Neural cell (in vitro differentiated cells): ENCODE measurements around the gene ADAMTS1. TPM values are rescaled to one million over a fixed set of nuclear protein-coding genes. Genes with fewer than 3 reads are reported as not detected.

Experiments
- H2AFZ ChIP-seq: fragments of 200-600, 300-800 bp; sonication (generic), shearing (Covaris generic); 2 replicates; pipeline ENCODE4 v1.6.0; 2014; ENCODE audit warnings: low read depth, mild to moderate bottlenecking, antibody characterized with exemption, low read length, moderate library complexity
- H3F3A ChIP-seq: fragments of 200-600 bp; shearing (Covaris generic); 2 replicates; pipeline ENCODE4 v1.6.1; 2016; ENCODE audit warnings: mild to moderate bottlenecking, moderate library complexity, mixed read lengths, antibody characterized with exemption, low read length; ENCODE audit not compliant: insufficient read depth, poor library complexity, severe bottlenecking
- H3K27ac ChIP-seq: fragments of 200-600, 300-800 bp; sonication (generic), shearing (Covaris generic); 2 replicates; pipeline ENCODE4 v1.5.1; 2014; ENCODE audit warnings: mild to moderate bottlenecking, low read length, moderate library complexity
- H3K27me3 ChIP-seq: fragments of 300-800, 200-600 bp; sonication (generic), shearing (Covaris generic); 2 replicates; pipeline ENCODE4 v1.6.0; 2014; ENCODE audit warnings: mild to moderate bottlenecking, low read depth, low read length, moderate library complexity; ENCODE audit not compliant: insufficient read depth
- H3K36me3 ChIP-seq: fragments of 300-800, 200-600 bp; sonication (generic), shearing (Covaris generic); 2 replicates; pipeline ENCODE4 v1.5.1; 2014; ENCODE audit warnings: mild to moderate bottlenecking, antibody characterized with exemption, low read length, moderate library complexity; ENCODE audit not compliant: insufficient read depth
- H3K4me2 ChIP-seq: fragments of 300-800, 200-600 bp; sonication (generic), shearing (Covaris generic); 2 replicates; pipeline ENCODE4 v1.6.0; 2014; ENCODE audit warnings: mild to moderate bottlenecking, low read length
- H3K4me3 ChIP-seq: fragments of 300-800, 200-600 bp; sonication (generic), shearing (Covaris generic); 2 replicates; pipeline ENCODE4 v1.5.1; 2014; ENCODE audit warnings: mild to moderate bottlenecking, low read length, moderate library complexity
- H3K79me2 ChIP-seq: fragments of 200-600 bp; shearing (Covaris generic); replicated peaks from 2 replicates; pipeline ENCODE4 v1.6.0; 2014; ENCODE audit warnings: mild to moderate bottlenecking, low read length, moderate library complexity; ENCODE audit not compliant: insufficient read depth
- H3K9ac ChIP-seq: fragments of 300-800, 200-600 bp; sonication (generic), shearing (Covaris generic); 2 replicates; pipeline ENCODE4 v1.6.1; 2016; ENCODE audit warnings: mild to moderate bottlenecking, low read length, mixed read lengths
- H3K9me2 ChIP-seq: fragments of 200-600 bp; shearing (Covaris generic); 2 replicates; pipeline ENCODE4 v1.6.1; 2016; ENCODE audit warnings: mild to moderate bottlenecking, low read length, mixed read lengths; ENCODE audit not compliant: insufficient read depth
- H3K9me3 ChIP-seq: fragments of 200-600, 300-800 bp; sonication (generic), shearing (Covaris generic); 2 replicates; pipeline ENCODE4 v1.6.1; 2016; ENCODE audit warnings: mild to moderate bottlenecking, mixed run types, low read length, moderate library complexity, mixed read lengths
- H4K20me1 ChIP-seq: fragments of 200-600 bp; shearing (Covaris generic); 2 replicates; pipeline ENCODE4 v1.6.1; 2016; ENCODE audit warnings: mild to moderate bottlenecking, mixed run types; ENCODE audit not compliant: insufficient read depth
- CTCF ChIP-seq: fragments of 450-650 bp; IDR thresholded peaks from 2 replicates; pipeline ENCODE4 v1.5.1; 2014; ENCODE audit warnings: antibody characterized with exemption, mild to moderate bottlenecking, moderate library complexity; ENCODE audit not compliant: poor library complexity, severe bottlenecking
- EP300 ChIP-seq: fragments of 450-650 bp; conservative IDR thresholded peaks from 2 replicates; pipeline ENCODE4 v1.6.1; 2014; ENCODE audit warnings: antibody characterized with exemption, mild to moderate bottlenecking, moderate library complexity; ENCODE audit not compliant: poor library complexity, severe bottlenecking
- EZH2 ChIP-seq: fragments of 200-600, 300-800 bp; shearing (Covaris generic), sonication (generic); IDR thresholded peaks from 2 replicates; pipeline ENCODE4 v1.6.1; 2014; ENCODE audit warnings: antibody characterized with exemption, low read length, borderline replicate concordance, mild to moderate bottlenecking; ENCODE audit not compliant: insufficient read depth, poor library complexity, severe bottlenecking
- MXI1 ChIP-seq: fragments of 450-650 bp; conservative IDR thresholded peaks from 2 replicates; pipeline ENCODE4 v1.6.1; 2014; ENCODE audit warnings: antibody characterized with exemption, mild to moderate bottlenecking; ENCODE audit not compliant: poor library complexity, severe bottlenecking
- POLR2AphosphoS5 ChIP-seq: IDR thresholded peaks from 2 replicates; pipeline ENCODE4 v1.6.1; 2012
- RAD21 ChIP-seq: fragments of 450-650 bp; conservative IDR thresholded peaks from 2 replicates; pipeline ENCODE4 v1.6.1; 2014; ENCODE audit warnings: antibody characterized with exemption, mild to moderate bottlenecking, moderate library complexity
- SMC3 ChIP-seq: fragments of 450-650 bp; conservative IDR thresholded peaks from 2 replicates; pipeline ENCODE4 v1.6.1; 2014; ENCODE audit warnings: antibody characterized with exemption, mild to moderate bottlenecking, moderate library complexity; ENCODE audit not compliant: poor library complexity
- TAF1 ChIP-seq: IDR thresholded peaks from 2 replicates; pipeline ENCODE4 v1.6.1; 2012; ENCODE audit warnings: low read depth
- polyA plus RNA-seq: library from polyadenylated mRNA; depleted of rRNA; stranded (reverse); fragments of >200 nt; gene quantifications from 2 replicates; pipeline ENCODE4 v1.2.3, GENCODE V29; 2014

The ADAMTS1 gene
- polyA plus RNA-seq, 1 donor from 2014 or later: 0.84 TPM

DNA sequence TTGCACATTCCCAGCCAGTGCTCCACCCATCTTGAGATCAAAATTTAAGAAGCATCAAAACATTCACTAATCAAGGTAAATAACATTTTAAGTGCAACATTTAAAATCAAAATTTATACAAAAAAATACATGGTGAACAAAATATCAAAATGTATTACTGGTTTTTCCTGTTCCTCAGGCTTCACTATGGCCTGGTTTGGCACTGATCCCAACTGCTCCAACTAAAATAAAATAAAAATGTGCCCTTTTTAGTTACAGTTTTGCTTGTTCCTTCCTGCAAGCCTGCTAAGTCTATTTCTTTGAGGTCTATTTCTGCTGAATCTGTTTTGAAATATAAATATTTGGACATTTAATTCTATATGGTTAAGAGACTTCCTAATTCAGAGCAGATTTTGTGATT is 54.9 kb downstream of the ADAMTS1 start:
- H3K9me2 ChIP-seq: no peaks in the 10 kb centered on the region
- no peaks in the 10 kb centered on the region for H3K79me2 ChIP-seq
- H3K9me3 ChIP-seq: no peaks in the 10 kb centered on the region
- H3K27ac ChIP-seq: no peak overlapping the region
- no peaks in the 10 kb centered on the region for H3K27me3 ChIP-seq
- H2AFZ ChIP-seq: no peak overlapping the region
- H3K9ac ChIP-seq: no peak overlapping the region
- no peaks in the 10 kb centered on the region for H3F3A ChIP-seq
- no peak overlapping the region for H3K4me2 ChIP-seq
- no peaks in the 10 kb centered on the region for H3K36me3 ChIP-seq
- H3K4me3 ChIP-seq: no peak overlapping the region
- TF ChIP-seq RAD21: no peak
- no peak for TF ChIP-seq EP300
- no peak for TF ChIP-seq CTCF
- no peak for TF ChIP-seq MXI1
- no peaks in the 10 kb centered on the region for H4K20me1 ChIP-seq

DNA sequence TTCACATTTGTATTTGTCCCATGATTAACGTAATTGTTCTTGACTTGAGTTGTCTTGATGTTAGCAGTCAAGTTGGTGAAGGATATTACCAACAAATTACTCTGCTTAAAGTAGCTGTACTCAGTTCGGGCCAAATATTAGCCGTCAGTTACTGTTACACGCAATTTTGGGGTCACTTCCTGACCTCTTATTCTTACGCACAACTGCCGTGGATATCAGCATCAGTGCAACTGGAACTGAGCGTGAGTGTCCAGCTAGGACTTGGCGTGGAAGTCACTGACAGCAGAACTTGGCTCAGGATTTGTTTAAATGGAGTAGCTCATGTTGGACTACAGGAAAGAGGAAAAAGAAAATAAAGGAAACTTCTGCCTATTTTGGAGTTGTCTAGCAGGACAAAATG is 56.4 kb downstream of the ADAMTS1 start:
- H3K27me3 ChIP-seq: no peaks in the 10 kb centered on the region
- no peak overlapping the region for H3K4me2 ChIP-seq
- no peaks in the 10 kb centered on the region for H3K9me2 ChIP-seq
- H3K36me3 ChIP-seq: no peaks in the 10 kb centered on the region
- no peak overlapping the region for H3K27ac ChIP-seq
- no peaks in the 10 kb centered on the region for H3K9me3 ChIP-seq
- H3K79me2 ChIP-seq: no peaks in the 10 kb centered on the region
- no peak overlapping the region for H3K4me3 ChIP-seq
- no peak overlapping the region for H2AFZ ChIP-seq
- TF ChIP-seq TAF1: no peak
- TF ChIP-seq MXI1: no peak
- TF ChIP-seq RAD21: no peak
- TF ChIP-seq CTCF: no peak
- TF ChIP-seq EP300: no peak
- TF ChIP-seq EZH2: no peak
- TF ChIP-seq SMC3: no peak
- TF ChIP-seq POLR2AphosphoS5: no peak
- H3F3A ChIP-seq: no peaks in the 10 kb centered on the region
- no peaks in the 10 kb centered on the region for H4K20me1 ChIP-seq
- H3K9ac ChIP-seq: no peak overlapping the region

Other genes with a start within 250 kb of the ADAMTS1 start
- 0.90 and 1.6 TPM in 2 replicates for gene ADAMTS5, start 121.7 kb upstream of the ADAMTS1 start, polyA plus RNA-seq